IPS DF 19.7 (cell line): ENCODE data around the gene ABTB1.

Experiments used
- DNase-seq: peaks from one replicate; pipeline ENCODE4 v3.0.0-alpha.2; 2013; ENCODE audit warnings: low read depth, low spot score

Gene ABTB1

GRCh38 chr3:127672429-127673190 is at the start of gene ABTB1:
ABTB1 (plus strand) TSS chr3:127672952; CDS start chr3:127673026, 74 bp downstream.
- no peak for DNase-seq

GRCh38 chr3:127624063-127624462 is 48.7 kb upstream of the ABTB1 start:
- no peak for DNase-seq

- DNase-seq, result no peak
Measured at GRCh38 chr3:127625821-127626220, 46.9 kb upstream of the ABTB1 start.

- DNase-seq, result no peak
Measured at GRCh38 chr3:127628426-127628787, 44.3 kb upstream of the ABTB1 start.

- DNase-seq, result no peak
Measured at GRCh38 chr3:127628788-127629466, 43.8 kb upstream of the ABTB1 start, which contains the start of gene PODXL2. PODXL2 (plus strand) TSS chr3:127629185; CDS start chr3:127629220, 35 bp downstream.

- DNase-seq, result no peak
Measured at GRCh38 chr3:127629467-127630403, 43.0 kb upstream of the ABTB1 start.

- no peak for DNase-seq
Measured at GRCh38 chr3:127630811-127631714, 41.7 kb upstream of the ABTB1 start.

GRCh38 chr3:127632035-127632820 is 40.5 kb upstream of the ABTB1 start:
- no peak for DNase-seq

- no peak for DNase-seq
Measured at GRCh38 chr3:127634653-127635052, 38.1 kb upstream of the ABTB1 start.

- no peak for DNase-seq
Measured at GRCh38 chr3:127637546-127637945, 35.2 kb upstream of the ABTB1 start.

- no peak for DNase-seq
Measured at GRCh38 chr3:127637971-127638370, 34.8 kb upstream of the ABTB1 start.

- DNase-seq, result no peak
Measured at GRCh38 chr3:127639173-127640041, 33.3 kb upstream of the ABTB1 start.

- no peak for DNase-seq
Measured at GRCh38 chr3:127640042-127640355, 32.8 kb upstream of the ABTB1 start.

GRCh38 chr3:127644641-127645370 is 27.9 kb upstream of the ABTB1 start:
- no peak for DNase-seq

GRCh38 chr3:127645371-127646015 is 27.3 kb upstream of the ABTB1 start:
- no peak for DNase-seq

- no peak for DNase-seq
Measured at GRCh38 chr3:127646501-127647046, 26.2 kb upstream of the ABTB1 start.

GRCh38 chr3:127647166-127647844 is 25.4 kb upstream of the ABTB1 start:
- DNase-seq, result no peak
